NCI-H128 (cell line): ENCODE measurements around the gene SLC25A42.
A peak's percentile ranks its signal among the peaks of the same experiment; 100 is the strongest.
"Not testable (repeated sequence)": the region's sequence is repeated elsewhere in the genome, so short reads cannot be mapped to it uniquely, and the experiment has no call there.

ENCODE experiments used
- DNase-seq: peaks from one replicate; lab custom pipeline; 2025; ENCODE audit not compliant: unreplicated experiment; lab: John Stamatoyannopoulos, UW

SLC25A42 gene, protein sequence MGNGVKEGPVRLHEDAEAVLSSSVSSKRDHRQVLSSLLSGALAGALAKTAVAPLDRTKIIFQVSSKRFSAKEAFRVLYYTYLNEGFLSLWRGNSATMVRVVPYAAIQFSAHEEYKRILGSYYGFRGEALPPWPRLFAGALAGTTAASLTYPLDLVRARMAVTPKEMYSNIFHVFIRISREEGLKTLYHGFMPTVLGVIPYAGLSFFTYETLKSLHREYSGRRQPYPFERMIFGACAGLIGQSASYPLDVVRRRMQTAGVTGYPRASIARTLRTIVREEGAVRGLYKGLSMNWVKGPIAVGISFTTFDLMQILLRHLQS

DNA sequence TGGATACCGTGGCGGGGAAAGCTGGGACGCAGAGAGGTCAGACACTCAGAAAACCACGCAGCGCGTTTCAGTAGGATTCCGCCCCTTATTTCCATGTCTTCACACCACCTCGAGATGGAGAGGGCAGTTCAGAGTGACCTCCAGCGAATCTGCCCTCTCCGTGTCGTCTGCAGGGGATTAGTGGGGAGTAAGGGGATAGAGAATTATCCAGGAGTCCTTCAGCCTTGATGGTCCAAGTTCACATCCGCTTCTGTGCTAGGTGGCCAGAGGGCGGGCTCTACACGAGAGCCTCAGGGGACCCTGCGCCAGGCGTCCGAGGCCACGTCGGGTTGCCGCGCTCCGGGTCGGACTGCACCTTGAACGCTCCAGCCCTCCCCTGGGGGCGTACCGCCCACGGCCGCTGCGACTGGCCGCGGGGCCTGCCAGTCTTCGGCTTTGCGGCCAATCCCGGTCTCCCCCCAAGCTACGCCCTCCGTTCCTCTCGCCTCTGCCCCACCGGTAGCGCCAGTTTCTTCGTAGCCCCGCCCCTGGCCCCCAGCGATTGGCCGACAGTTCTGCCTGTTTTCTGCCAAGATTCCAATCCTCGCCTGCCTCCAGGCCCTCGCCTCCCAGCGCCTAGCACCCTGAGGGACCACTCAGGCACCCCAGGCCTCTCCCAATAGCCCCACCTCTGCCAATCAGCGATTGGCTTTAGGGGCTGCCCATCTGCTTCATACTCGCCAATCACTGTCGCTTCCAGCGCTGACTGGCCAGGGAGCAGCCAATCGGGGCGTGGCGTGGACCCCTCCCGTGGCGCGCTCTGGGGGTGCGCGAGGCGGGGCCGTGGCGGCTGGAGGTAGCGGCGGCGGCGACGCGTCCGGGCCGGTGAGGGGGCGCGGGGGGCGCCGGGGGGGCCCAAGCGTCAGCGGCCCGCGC is at the start of gene SLC25A42:
SLC25A42 (plus strand) TSS at position 812 of the 915 bp plus-strand sequence. CDS start 32,131 bp downstream, outside the sequence.
- DNase-seq: peak; percentile 98

DNA sequence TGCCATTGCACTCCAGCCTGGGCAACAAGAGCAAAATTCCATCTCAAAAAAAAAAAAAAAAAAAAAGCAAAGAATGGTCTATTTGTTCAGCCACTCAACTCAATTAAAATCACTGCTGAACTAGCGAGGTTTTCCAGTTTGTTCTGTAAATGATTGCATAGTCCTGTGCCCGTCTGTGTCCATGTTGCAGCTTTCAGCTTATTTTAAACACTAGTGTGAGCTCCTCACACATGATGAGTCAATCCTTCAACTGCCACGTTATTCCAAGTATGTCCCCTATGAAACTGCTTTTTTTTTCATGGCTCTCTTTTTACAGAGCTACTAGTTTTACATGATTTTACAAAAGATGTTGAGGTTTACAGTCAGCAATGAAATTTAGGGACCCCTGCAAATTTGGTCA is 42.7 kb upstream of the SLC25A42 start:
- DNase-seq: no peak

DNA sequence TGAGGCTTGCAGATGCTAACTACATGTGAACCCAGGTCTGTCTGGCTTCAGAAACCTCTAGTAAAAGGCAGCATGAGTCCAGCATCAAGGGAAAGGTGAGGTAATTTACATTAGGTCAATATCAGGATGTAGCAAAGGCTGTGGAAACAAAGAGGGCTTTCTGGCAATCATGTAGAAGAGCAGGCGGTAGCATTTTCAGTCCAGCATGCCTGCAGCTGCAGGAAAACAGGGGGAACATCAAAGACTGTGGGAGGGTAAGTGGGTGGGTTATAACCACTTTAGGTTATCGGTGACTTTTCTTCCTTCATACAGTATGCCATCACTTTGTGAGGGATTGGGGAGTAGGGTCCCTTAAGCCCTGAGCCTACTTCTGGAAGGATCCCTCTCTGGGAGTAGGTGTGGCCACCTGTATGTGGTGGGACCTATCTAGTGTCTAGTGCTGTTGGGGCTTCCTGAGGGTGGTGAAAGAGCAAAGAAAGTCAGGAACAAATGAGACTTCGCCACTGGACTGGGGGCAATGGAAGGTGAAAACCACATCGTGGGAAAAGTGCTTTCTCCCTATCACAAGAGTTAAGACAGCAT is 41.3 kb upstream of the SLC25A42 start:
- DNase-seq: no peak

DNA sequence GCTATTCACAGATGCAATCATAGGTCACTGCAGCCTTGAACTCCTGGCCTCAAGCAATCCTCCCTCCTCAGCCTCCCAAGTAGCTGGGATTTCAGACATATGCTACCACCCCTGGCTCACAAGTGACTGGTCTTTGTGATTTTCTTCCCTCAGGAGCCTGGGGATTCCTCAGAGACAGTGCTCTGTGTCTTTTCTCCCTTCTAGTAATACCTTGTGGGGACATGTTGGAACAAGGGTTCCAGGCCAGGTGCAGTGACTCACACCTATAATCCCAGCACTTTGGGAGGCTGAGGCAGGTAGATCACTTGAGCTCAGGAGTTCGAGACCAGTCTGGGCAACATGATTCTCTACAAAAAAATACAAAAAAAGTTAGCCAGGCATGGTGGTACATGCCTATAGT is 40.4 kb upstream of the SLC25A42 start:
- DNase-seq: not testable (repeated sequence)

DNA sequence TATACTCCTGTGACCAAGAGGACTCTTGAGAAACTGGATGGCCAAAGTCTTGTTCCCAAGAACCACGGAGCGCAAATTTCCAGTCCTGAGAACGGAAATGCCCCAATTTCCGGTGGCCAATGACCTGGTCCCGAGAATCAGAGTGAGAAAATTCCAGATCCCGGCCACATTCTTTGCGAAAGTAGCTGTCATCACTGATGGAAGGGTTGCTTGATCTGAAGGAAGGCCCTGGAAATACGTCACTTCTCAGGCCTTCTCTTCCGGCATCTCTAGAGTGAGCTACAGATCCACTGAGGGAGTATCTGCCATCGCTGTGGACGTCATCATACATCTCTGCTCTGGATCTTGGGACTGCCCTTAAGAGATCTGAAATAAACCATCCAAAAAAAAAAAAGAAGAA is 37.9 kb upstream of the SLC25A42 start:
- DNase-seq: no peak

DNA sequence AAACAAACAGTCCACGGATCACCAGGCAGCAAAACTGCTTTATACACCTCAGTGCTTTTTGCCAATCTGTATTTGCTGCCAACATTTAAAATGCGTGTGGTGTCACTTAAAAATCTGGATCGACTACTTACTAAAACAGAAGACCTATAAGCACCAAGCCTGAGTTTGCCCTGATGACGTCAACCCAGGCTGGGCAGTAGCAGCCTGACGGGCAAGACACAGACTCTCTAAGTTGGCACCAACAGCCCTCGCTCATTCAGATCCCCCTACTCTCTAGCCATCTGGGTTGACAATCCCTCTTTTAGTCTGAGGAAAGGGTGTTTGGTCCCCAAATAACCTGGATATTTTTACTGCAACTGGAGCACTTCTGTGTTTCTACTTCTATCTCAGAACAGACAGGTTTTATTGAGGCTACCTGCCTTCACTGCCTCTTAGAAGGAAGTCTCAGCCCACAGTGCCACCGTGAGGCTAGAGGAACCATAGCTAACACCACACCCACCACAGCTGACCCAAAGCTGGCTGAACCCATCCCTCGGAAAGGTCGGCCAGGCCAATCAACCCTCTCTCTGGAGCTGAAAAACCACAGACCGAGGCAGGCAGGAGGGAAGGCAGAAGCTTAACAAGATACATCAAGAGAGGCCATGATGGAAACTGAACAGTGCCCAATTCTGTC is 37.4 kb upstream of the SLC25A42 start:
- DNase-seq: no peak

DNA sequence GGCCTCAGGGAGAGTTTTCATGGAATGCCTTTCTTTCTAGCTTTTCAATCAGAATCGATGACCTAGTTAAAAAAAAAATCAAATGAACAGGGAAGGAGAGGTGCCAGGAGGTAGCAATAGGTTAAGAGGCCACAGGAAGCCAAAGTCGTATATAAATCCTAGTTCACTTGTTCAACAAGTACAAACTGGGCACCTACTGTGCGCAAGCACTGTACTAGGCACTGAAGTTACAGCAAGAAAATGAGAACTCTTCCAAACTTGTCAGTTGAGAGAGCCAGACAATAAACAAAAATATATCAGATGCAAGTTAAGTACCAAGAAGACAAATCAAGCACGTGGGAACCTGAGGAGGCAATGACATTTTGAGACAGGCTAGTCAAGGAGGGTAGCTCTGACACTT is 36.6 kb upstream of the SLC25A42 start:
- no peak for DNase-seq

DNA sequence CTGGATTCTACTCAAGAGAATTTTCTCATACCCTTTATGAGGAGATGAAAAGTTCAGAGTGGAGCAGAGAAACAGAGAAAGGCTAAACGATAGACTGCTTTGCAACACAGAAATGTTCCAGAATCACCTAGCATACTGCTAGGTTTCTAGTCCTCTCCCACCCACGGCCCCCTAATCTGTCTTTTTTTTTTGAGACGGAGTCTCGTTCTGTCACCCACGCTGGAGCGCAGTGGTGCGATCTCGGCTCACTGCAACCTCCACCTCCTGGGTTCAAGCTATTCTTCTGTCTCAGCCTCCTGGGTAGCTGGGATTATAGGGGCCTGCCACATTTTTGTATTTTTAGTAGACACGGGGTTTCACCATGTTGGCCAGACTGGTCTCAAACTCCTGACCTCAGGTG is 35.3 kb upstream of the SLC25A42 start:
- no peak for DNase-seq

DNA sequence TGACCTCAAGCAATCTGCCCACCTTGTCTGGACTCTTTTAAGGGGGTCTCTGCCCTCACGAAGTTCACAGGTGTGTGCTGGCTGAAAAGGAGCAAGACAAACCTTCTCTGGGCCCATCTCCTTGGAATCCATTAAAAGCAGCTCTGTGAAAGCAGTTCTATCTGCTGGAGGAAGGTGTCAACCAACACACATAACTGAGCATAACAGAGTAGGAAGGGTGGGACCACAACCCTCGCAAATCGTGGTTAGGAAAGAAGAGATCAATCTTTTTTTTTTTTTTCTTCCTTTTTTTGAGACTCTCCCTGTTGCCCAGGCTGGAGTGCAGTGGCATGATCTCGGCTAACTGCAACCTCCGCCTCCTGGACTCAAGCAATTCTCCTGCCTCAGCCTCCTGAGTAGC is 31.9 kb upstream of the SLC25A42 start:
- no peak for DNase-seq

DNA sequence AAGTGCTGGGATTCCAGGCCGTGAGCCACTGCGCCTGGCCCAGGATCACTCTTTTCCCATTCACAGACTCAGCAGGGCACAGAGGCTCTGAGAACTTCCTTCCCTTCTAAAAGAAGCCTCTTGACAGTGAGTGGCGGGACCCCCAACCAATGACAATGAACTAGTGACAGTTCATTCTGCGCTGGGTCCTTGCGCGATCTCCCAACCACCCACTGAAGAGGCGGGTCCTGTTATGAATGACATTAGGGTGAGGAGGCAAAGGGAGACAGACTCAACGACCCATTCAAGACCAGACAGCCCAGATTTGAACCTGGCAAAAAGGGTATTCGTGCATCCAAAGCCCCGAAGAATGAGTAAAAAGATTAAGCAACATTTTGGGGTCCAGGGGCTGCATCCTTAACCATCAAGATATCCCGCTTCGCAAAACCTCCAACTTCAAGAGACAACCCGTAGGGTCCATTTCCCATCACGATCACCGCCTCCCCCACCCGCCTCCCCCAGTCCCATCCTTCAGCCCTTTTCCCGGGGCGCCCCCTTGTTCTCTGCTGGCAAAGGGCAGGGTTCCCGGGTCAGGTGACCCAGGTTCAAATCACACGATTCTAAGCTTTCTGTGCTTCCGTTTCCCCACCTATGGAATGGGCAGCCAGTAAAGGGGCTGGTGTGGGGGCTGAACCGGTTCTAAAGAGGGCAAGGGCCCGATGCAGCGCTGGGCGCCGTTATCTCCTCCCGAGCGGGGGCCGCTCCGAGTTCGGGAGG is 31.2 kb upstream of the SLC25A42 start:
- peak; percentile 92 for DNase-seq

DNA sequence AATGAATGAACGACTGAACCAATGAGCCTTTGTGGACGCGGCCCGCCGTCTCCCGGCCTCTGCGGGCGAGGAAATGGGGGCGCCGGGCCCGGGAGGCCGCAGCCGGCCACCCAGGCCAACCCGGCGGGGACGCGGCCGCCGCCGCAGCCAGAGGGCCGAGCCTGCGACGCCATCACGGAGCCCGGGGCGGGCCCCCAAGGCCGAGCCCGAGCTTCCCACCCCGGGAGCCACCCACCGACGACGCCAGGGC is 30.7 kb upstream of the SLC25A42 start:
- no peak for DNase-seq

DNA sequence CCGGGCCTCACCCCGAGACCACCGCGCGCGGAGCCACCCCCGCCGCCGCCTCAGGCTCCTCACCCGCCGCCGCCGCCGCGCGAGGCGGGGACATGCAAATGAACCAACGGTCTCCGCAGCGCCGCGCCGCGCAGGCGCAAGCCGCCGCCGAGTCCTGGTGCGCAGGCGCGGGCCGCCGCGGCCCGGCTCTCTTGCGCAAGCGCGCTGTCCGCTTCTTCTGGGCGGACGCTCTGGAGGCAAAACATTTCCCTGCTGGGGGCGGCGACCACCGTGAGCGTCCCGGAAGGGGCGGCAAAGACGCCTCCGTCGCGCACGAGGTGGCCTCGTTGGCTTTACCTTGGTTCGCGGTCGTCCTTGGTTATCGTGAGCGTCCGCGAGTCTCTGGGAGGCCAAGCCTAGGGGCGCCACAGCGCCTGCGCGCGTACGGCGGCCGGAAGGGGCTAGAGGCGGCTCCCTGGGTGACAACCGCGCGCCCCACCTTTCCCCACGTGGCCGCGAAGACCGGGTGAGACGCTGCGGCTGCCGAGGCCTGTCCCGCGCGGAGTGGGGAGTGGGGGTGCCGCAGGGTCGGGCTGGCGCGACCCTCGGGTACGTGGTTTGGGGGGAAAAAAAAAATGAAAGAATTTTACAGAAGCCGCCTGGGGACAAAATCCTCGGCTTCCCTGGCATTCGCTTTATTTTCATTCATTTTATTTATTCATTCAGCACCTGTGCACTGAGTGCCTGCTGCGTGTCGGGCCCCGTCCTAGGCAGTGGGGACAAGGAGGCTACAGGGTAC is 30.2 kb upstream of the SLC25A42 start, which contains the start of the genes ARMC6 and SUGP2:
ARMC6 (plus strand) TSS at position 178 of the 778 bp plus-strand sequence. CDS start 607 bp downstream, outside the sequence.
SUGP2 (minus strand) TSS at position 92 of the 778 bp plus-strand sequence. CDS start 2,446 bp downstream, outside the sequence.
- peak; percentile 63 for DNase-seq

DNA sequence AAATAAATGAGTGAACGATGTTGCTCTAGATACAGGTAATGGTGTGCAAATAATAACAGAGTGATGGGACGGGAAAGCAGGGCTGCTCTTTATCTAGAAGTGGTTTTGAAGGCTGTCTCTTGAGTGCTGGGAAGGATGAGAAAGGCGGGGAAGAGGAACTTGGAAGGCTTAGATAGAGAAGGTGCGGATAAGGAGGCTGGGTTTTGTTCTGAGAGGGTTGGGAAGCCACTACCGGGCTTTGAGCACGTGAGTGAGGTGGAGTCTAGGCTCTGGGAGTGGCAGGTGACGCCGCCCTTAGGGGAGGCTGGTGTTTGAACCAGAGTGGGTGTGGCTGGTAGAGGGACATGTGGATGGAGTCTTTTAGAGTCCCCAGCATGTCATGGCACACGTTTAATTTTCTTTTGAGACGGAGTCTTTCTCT is 29.6 kb upstream of the SLC25A42 start:
- DNase-seq: no peak

DNA sequence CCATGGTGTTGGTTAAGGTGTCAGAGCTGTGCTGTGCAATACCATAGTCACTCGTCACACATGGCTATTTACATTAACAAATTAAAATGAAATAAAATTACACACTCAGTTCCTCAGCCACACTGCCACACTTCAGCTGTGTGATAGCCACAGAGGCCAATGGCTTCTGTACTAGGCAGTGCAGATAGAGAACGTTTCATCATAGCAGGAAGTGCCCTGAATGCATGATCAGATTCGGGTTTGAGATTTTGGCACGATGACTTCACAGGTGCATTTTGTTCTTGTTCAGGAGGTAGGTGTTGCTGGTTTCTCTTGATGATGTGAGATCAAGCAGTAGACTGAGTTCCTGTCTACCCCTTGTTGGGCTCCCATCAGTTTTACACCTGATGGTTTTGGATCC is 23.9 kb upstream of the SLC25A42 start:
- DNase-seq: no peak

DNA sequence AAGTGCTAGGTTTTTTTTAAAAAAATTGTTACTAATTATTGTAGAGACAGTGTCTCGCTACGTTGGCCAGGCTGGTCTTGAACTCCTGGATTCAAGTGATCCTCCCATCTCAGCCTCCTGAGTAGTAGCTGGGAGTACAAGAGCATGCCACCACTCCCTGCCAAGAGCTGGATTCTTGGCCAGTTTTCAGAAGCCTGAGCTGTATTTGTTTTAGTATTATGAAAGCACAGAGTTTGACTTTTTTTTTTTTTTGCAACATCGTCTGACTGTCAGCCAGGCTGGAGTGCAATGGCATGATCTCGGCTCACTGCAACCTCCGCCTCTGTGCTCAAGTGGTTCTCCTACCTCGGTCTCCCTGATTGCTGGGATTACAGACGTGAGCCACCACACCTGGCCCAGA is 23.4 kb upstream of the SLC25A42 start:
- DNase-seq: no peak

DNA sequence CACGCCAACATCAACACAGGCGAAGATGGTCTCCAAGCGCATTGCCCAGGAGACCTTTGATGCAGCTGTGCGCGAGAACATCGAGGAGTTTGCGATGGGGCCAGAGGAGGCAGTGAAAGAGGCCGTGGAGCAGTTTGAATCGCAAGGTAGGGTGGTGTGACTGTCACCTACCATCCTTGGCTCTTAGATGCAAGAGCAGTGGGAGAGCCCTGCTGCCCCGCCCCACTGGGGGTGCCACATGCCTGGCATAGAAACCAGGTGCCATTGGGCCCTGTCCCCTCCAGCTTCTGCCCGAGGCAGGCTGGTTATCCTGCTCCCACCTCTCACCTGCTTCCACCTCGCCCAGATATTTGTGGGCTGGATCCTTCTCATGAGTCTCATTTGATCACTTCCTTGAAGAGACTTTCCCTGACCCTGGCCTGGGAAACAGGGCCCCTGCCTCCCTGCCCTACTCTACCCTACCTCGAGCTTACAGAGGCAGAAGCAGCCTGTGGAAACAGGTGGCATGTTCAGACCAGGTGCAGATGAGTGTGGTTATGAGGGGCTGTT is 21.0 kb upstream of the SLC25A42 start:
- no peak for DNase-seq

DNA sequence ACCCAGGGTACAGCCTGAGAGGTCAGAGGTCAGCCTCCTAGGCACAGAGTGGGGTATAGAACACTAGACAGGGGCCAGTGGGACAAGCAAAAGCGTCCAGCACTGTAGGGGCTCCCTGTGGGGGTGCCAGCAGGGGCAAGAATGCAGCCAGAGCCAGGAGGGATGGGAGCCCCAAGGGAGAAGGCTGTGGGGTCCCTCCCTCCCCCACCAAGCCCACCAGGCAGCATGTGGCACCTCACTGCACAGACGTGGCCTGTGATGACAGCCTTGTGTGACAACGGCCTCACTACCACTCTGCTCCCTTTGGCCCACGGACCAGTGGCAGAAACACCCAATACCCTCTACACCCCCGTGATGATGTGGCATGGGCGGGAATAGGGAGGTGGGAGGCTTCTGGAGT is 20.3 kb upstream of the SLC25A42 start:
- DNase-seq: no peak

DNA sequence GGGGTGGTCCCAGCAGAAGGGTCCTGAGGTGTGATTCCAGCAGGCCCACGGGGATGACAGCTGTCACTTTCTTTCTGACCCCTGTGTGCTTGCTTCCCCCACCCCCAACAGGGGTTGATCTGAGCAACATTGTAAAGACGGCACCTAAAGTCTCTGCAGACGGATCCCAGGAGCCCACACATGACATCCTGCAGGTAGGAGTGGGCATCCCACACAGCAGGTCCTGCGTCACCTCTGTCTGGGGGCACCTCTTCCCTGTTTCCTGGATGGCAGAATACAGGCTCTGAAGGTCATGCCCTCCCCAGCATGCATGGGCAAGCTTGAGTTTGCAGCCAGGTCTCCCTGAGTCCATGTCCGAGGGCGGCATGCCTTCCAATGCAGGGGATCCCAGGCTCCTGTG is 19.9 kb upstream of the SLC25A42 start:
- no peak for DNase-seq

DNA sequence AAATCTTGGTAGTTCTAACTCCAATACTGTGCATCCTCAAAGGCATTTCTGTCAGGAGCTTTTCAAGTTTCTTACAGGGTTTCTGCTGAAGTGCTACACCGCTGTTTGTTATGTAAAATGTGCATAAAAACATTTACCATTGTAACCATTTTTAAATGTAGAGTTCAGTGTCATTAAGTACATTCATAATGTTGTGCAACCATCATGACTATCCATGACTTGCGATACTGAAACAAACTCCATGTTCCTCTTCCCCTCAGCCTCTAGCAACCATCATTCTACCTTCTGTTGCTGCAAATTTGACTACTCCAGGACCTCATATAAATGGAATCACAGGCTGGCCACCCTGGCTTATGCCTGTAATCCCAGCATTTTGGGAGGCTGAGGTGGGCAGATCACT is 14.4 kb upstream of the SLC25A42 start:
- DNase-seq: no peak

DNA sequence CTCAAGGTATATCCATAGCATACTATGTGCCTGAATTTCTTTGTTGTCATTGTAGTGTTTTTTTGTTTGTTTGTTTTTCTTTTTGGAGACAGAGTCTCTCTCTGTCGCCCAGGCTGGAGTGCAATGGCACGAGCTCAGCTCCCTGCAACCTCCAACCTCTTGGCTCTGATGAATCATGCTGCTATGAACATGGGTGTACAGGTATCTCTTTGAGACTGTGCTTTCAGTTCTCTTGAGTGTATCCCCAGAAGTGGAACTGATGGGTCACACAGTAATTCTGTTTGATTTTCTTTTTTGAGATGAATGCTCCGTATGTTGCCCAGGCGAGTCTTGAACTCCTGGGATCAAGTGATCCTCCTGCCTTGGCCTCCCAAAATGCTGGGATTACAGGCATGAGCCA is 13.7 kb upstream of the SLC25A42 start:
- no peak for DNase-seq
